ENCODE data around the gene MSX2.

Gene MSX2

GRCh38 chr5:174764309-174764708, 39.9 kb downstream of the MSX2 start:
- no peaks in the 10 kb centered on the region for H3K79me2 ChIP-seq (ENCODE audit: insufficient read depth, low read length)
- TF ChIP-seq CTCF (IDR thresholded peaks at IDR 0.05; ENCODE audit: low read length) (no peak), EZH2 (IDR thresholded peaks at IDR 0.05; ENCODE audit: borderline replicate concordance, low read length) (no peak)
- H3K9me2 ChIP-seq (ENCODE audit: low read depth, low read length): no peaks in the 10 kb centered on the region
- no peak overlapping the region for H3K4me2 ChIP-seq (ENCODE audit: low read length)
- H3K9me3 ChIP-seq (ENCODE audit: low read length): no peaks in the 10 kb centered on the region
- no peaks in the 10 kb centered on the region for H3K27me3 ChIP-seq (ENCODE audit: insufficient read depth, low read length)
- no peak overlapping the region for H3K4me3 ChIP-seq (ENCODE audit: low read depth, low read length, poor library complexity, severe bottlenecking)
- H2AFZ ChIP-seq (ENCODE audit: low read length): no peak overlapping the region
- H3K27ac ChIP-seq (ENCODE audit: low read depth, low read length, poor library complexity, severe bottlenecking): no peak overlapping the region
- H3K36me3 ChIP-seq (ENCODE audit: insufficient read depth, low read length): no peaks in the 10 kb centered on the region
- H3K9ac ChIP-seq (ENCODE audit: low read length): no peak overlapping the region
- no peaks in the 10 kb centered on the region for H4K20me1 ChIP-seq (ENCODE audit: insufficient read depth, low read length)
- H3F3A ChIP-seq (ENCODE audit: insufficient read depth, low read length): no peaks in the 10 kb centered on the region
- H3K4me1 ChIP-seq (ENCODE audit: insufficient read depth, low read length, severe bottlenecking): no peaks in the 10 kb centered on the region

GRCh38 chr5:174765540-174765939, 41.2 kb downstream of the MSX2 start:
- H3K9ac ChIP-seq (ENCODE audit: low read length): no peak overlapping the region
- H3K27ac ChIP-seq (ENCODE audit: low read depth, low read length, poor library complexity, severe bottlenecking): no peak overlapping the region
- no peak overlapping the region for H3K4me2 ChIP-seq (ENCODE audit: low read length)
- H4K20me1 ChIP-seq (ENCODE audit: insufficient read depth, low read length): no peaks in the 10 kb centered on the region
- H3K4me3 ChIP-seq (ENCODE audit: low read depth, low read length, poor library complexity, severe bottlenecking): no peak overlapping the region
- H3K9me3 ChIP-seq (ENCODE audit: low read length): no peaks in the 10 kb centered on the region
- H3K36me3 ChIP-seq (ENCODE audit: insufficient read depth, low read length): no peaks in the 10 kb centered on the region
- no peaks in the 10 kb centered on the region for H3K79me2 ChIP-seq (ENCODE audit: insufficient read depth, low read length)
- no peaks in the 10 kb centered on the region for H3K27me3 ChIP-seq (ENCODE audit: insufficient read depth, low read length)
- H3K9me2 ChIP-seq (ENCODE audit: low read depth, low read length): no peaks in the 10 kb centered on the region
- H3F3A ChIP-seq (ENCODE audit: insufficient read depth, low read length): no peaks in the 10 kb centered on the region
- no peak for TF ChIP-seq CTCF (IDR thresholded peaks at IDR 0.05; ENCODE audit: low read length)
- no peak for TF ChIP-seq EZH2 (IDR thresholded peaks at IDR 0.05; ENCODE audit: borderline replicate concordance, low read length)
- no peaks in the 10 kb centered on the region for H3K4me1 ChIP-seq (ENCODE audit: insufficient read depth, low read length, severe bottlenecking)
- H2AFZ ChIP-seq (ENCODE audit: low read length): no peak overlapping the region

GRCh38 chr5:174767670-174768069, 43.3 kb downstream of the MSX2 start:
- H3K27ac ChIP-seq (ENCODE audit: low read depth, low read length, poor library complexity, severe bottlenecking): no peak overlapping the region
- no peaks in the 10 kb centered on the region for H3K79me2 ChIP-seq (ENCODE audit: insufficient read depth, low read length)
- TF ChIP-seq CTCF (IDR thresholded peaks at IDR 0.05; ENCODE audit: low read length) (no peak), EZH2 (IDR thresholded peaks at IDR 0.05; ENCODE audit: borderline replicate concordance, low read length) (no peak)
- H3K4me2 ChIP-seq (ENCODE audit: low read length): no peak overlapping the region
- no peaks in the 10 kb centered on the region for H3K9me3 ChIP-seq (ENCODE audit: low read length)
- H3K36me3 ChIP-seq (ENCODE audit: insufficient read depth, low read length): no peaks in the 10 kb centered on the region
- no peak overlapping the region for H2AFZ ChIP-seq (ENCODE audit: low read length)
- H3K9me2 ChIP-seq (ENCODE audit: low read depth, low read length): no peaks in the 10 kb centered on the region
- H3K4me3 ChIP-seq (ENCODE audit: low read depth, low read length, poor library complexity, severe bottlenecking): no peak overlapping the region
- H3F3A ChIP-seq (ENCODE audit: insufficient read depth, low read length): no peaks in the 10 kb centered on the region
- no peak overlapping the region for H3K9ac ChIP-seq (ENCODE audit: low read length)
- H3K4me1 ChIP-seq (ENCODE audit: insufficient read depth, low read length, severe bottlenecking): no peaks in the 10 kb centered on the region
- H4K20me1 ChIP-seq (ENCODE audit: insufficient read depth, low read length): no peaks in the 10 kb centered on the region
- 0 out of 2 replicates have a peak, but pooled peaks cover 3% of the 10 kb centered on the region for H3K27me3 ChIP-seq (ENCODE audit: insufficient read depth, low read length)

Data from OCI-LY1 (cell line).